Measurements from ENCODE around the gene GREB1L.

Gene GREB1L

GRCh38 chr18:21383031-21383430 is 141.0 kb downstream of the GREB1L start:
- no peak for DNase-seq

- DNase-seq, result no peak
Measured at GRCh38 chr18:21386523-21387240, 144.7 kb downstream of the GREB1L start.

- no peak for DNase-seq
Measured at GRCh38 chr18:21387886-21388285, 145.9 kb downstream of the GREB1L start.

- DNase-seq, result no peak
Measured at GRCh38 chr18:21389283-21389682, 147.3 kb downstream of the GREB1L start.

- no peak for DNase-seq
Measured at GRCh38 chr18:21389903-21390302, 147.9 kb downstream of the GREB1L start.

- no peak for DNase-seq
Measured at GRCh38 chr18:21391074-21391673, 149.1 kb downstream of the GREB1L start.

GRCh38 chr18:21393986-21394385 is 152.0 kb downstream of the GREB1L start:
- no peak for DNase-seq

GRCh38 chr18:21398121-21398520 is 156.1 kb downstream of the GREB1L start:
- DNase-seq, result no peak

- no peak for DNase-seq
Measured at GRCh38 chr18:21402272-21402671, 160.2 kb downstream of the GREB1L start.

- no peak for DNase-seq
Measured at GRCh38 chr18:21404426-21404825, 162.4 kb downstream of the GREB1L start.

GRCh38 chr18:21406116-21406515 is 164.1 kb downstream of the GREB1L start:
- DNase-seq, result no peak

GRCh38 chr18:21408681-21409080 is 166.6 kb downstream of the GREB1L start:
- DNase-seq, result no peak

- no peak for DNase-seq
Measured at GRCh38 chr18:21433436-21433835, 191.4 kb downstream of the GREB1L start.

GRCh38 chr18:21439431-21439846 is 197.4 kb downstream of the GREB1L start:
- no peak for DNase-seq

GRCh38 chr18:21441670-21442069 is 199.6 kb downstream of the GREB1L start:
- DNase-seq, result no peak

GRCh38 chr18:21443776-21444464 is 201.9 kb downstream of the GREB1L start:
- DNase-seq, result no peak

GRCh38 chr18:21444465-21445212 is 202.6 kb downstream of the GREB1L start:
- DNase-seq, result no peak

- no peak for DNase-seq
Measured at GRCh38 chr18:21448299-21448698, 206.3 kb downstream of the GREB1L start.

GRCh38 chr18:21449367-21450290 is 207.6 kb downstream of the GREB1L start:
- DNase-seq, result no peak

GRCh38 chr18:21450503-21450902 is 208.5 kb downstream of the GREB1L start:
- no peak for DNase-seq

GRCh38 chr18:21450913-21451312 is 208.9 kb downstream of the GREB1L start:
- no peak for DNase-seq

- DNase-seq, result no peak
Measured at GRCh38 chr18:21451851-21452250, 209.8 kb downstream of the GREB1L start.
